ENCODE measurements around the gene CELF2.

The CELF2 gene

GRCh38 chr10:11255796-11256444 lies 238.2 kb downstream of the CELF2 start:
- DNase-seq = no peak

- DNase-seq = no peak
These were observed 239.2 kb downstream of the CELF2 start for GRCh38 chr10:11256896-11257295.

- no peak for DNase-seq
These were observed 239.9 kb downstream of the CELF2 start for GRCh38 chr10:11257440-11258090.

GRCh38 chr10:11260170-11260569 lies 242.5 kb downstream of the CELF2 start:
- DNase-seq = no peak

GRCh38 chr10:11261143-11261542 lies 243.5 kb downstream of the CELF2 start:
- DNase-seq = no peak

- no peak for DNase-seq
These were observed 244.2 kb downstream of the CELF2 start for GRCh38 chr10:11261687-11262493.

GRCh38 chr10:11262494-11263345 lies 245.0 kb downstream of the CELF2 start:
- no peak for DNase-seq

- DNase-seq = no peak
These were observed 246.1 kb downstream of the CELF2 start for GRCh38 chr10:11263767-11264166.

GRCh38 chr10:11264296-11265048 lies 246.8 kb downstream of the CELF2 start:
- DNase-seq = no peak

- DNase-seq = no peak
These were observed 247.8 kb downstream of the CELF2 start for GRCh38 chr10:11265484-11265883.

GRCh38 chr10:11266426-11266825 lies 248.8 kb downstream of the CELF2 start:
- DNase-seq = no peak

GRCh38 chr10:11270135-11270857 lies 252.6 kb downstream of the CELF2 start:
- no peak for DNase-seq

- no peak for DNase-seq
These were observed 253.1 kb downstream of the CELF2 start for GRCh38 chr10:11270858-11271179.

GRCh38 chr10:11272915-11273389 lies 255.3 kb downstream of the CELF2 start:
- no peak for DNase-seq

- no peak for DNase-seq
These were observed 256.8 kb downstream of the CELF2 start for GRCh38 chr10:11274452-11274851.

GRCh38 chr10:11275651-11276050 lies 258.0 kb downstream of the CELF2 start:
- no peak for DNase-seq

GRCh38 chr10:11276449-11276990 lies 258.8 kb downstream of the CELF2 start:
- no peak for DNase-seq

- DNase-seq = no peak
These were observed 261.6 kb downstream of the CELF2 start for GRCh38 chr10:11279314-11279713.

GRCh38 chr10:11280187-11280932 lies 262.7 kb downstream of the CELF2 start:
- DNase-seq = no peak

GRCh38 chr10:11282156-11282555 lies 264.5 kb downstream of the CELF2 start:
- no peak for DNase-seq

Data from DMS79 (cell line).